ENCODE data around the gene FAM204A.

DNA sequence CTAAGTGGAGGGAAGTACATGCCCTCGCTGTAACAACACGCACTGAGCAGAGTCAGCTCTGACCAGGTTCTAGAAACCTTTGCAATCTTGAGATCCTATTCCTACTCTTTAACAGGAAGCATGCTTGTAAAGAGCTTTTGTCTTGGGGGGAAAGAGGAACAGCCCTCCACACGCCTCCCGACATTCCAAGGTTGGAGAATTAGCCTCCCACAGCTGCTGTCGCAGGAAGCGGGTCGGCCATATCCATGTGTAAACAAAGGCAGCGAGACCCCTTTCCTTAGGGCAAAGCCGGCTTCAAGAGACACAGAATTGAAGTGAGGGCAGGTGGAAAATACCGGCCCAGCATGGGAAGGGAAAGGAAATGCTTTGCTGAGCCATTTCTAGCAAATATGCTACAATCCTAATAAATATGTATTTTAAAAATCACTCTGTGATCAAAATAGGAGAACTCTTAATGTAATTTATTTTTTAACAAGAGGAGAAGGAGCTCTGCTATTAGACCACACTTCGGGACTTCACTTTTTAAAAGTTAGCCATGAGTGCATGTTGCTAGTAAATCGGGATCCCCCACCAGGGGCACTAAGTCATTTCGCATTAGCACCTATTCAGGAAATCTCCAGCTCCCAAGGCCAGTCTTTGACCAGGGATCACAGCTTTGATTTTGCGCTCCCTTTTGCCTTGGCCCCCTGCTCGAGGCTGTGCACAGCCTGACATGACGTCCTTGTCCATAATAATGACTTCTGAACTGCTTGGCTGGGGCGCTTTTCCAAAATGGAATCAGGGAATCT lies 55.9 kb downstream of the FAM204A start:
- TF ChIP-seq EZH2 (IDR thresholded peaks at IDR 0.05; ENCODE audit: borderline replicate concordance, low read depth, low read length, poor library complexity, severe bottlenecking), result no peak
- TF ChIP-seq, protein P1, sequence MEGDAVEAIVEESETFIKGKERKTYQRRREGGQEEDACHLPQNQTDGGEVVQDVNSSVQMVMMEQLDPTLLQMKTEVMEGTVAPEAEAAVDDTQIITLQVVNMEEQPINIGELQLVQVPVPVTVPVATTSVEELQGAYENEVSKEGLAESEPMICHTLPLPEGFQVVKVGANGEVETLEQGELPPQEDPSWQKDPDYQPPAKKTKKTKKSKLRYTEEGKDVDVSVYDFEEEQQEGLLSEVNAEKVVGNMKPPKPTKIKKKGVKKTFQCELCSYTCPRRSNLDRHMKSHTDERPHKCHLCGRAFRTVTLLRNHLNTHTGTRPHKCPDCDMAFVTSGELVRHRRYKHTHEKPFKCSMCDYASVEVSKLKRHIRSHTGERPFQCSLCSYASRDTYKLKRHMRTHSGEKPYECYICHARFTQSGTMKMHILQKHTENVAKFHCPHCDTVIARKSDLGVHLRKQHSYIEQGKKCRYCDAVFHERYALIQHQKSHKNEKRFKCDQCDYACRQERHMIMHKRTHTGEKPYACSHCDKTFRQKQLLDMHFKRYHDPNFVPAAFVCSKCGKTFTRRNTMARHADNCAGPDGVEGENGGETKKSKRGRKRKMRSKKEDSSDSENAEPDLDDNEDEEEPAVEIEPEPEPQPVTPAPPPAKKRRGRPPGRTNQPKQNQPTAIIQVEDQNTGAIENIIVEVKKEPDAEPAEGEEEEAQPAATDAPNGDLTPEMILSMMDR (conservative IDR thresholded peaks at IDR 0.05; ENCODE audit: low read depth, low read length), result no peak
